GM12892 (cell line): Measurements from ENCODE around the gene GRIN3A.

Experiments
- POLR2A ChIP-seq: IDR thresholded peaks from 2 replicates; pipeline ENCODE4 v1.6.1; 2011; ENCODE audit warnings: low read depth, low read length, control low read depth
- TAF1 ChIP-seq: IDR thresholded peaks from 2 replicates; pipeline ENCODE4 v1.6.1; 2011; ENCODE audit warnings: low read depth, mild to moderate bottlenecking, control low read depth, low read length, borderline replicate concordance

- TF ChIP-seq POLR2A (no peak), TAF1 (no peak)
Observed at GRCh38 chr9:101601904-101602765, 136.3 kb downstream of the GRIN3A start.
